Measurements from ENCODE around the gene CATSPER4. TPM values are rescaled to one million over a fixed set of nuclear protein-coding genes. Genes with fewer than 3 reads are reported as not detected.

CATSPER4 gene
- total RNA-seq, 6 experiments from 2014 or later: not detected

- DNase-seq (no peak), ATAC-seq (no peak)
- Histone ChIP-seq H3K4me3 (no peak overlapping the region), H3K27ac (no peak overlapping the region), H3K9me3 (no peaks in the 10 kb centered on the region), H3K4me1 (no peaks in the 10 kb centered on the region), H3K27me3 (no peaks in the 10 kb centered on the region), H3K36me3 (no peaks in the 10 kb centered on the region)
- intact Hi-C loops (cut with DNase I): no loop called here
- WGBS (ENCODE audit: insufficient coverage, low coverage, low lambda C conversion rate, missing lambda C conversion rate): 84% methylated on average over 6 of the region's 7 CpGs
- no peak for TF ChIP-seq CTCF (IDR thresholded peaks at IDR 0.05)
- no peak for TF ChIP-seq POLR2A (IDR thresholded peaks at IDR 0.05)
Measured at GRCh38 chr1:26184086-26184485, 6.3 kb upstream of the CATSPER4 start.

GRCh38 chr1:26184883-26185282, 5.5 kb upstream of the CATSPER4 start:
- H3K27ac ChIP-seq: no peak overlapping the region
- H3K4me3 ChIP-seq: no peak overlapping the region
- DNase-seq (no peak), ATAC-seq (no peak)
- H3K4me1 ChIP-seq: no peaks in the 10 kb centered on the region
- 64% methylated on average over 1 of the region's 21 CpGs for WGBS (ENCODE audit: insufficient coverage, low coverage, low lambda C conversion rate, missing lambda C conversion rate)
- H3K36me3 ChIP-seq: no peaks in the 10 kb centered on the region
- intact Hi-C loops (cut with DNase I): no loop called here
- H3K27me3 ChIP-seq: no peaks in the 10 kb centered on the region
- H3K9me3 ChIP-seq: no peaks in the 10 kb centered on the region
- TF ChIP-seq CTCF (IDR thresholded peaks at IDR 0.05): no peak
- no peak for TF ChIP-seq POLR2A (IDR thresholded peaks at IDR 0.05)

GRCh38 chr1:26187882-26188281, 2.5 kb upstream of the CATSPER4 start:
- ATAC-seq: no peak
- Histone ChIP-seq H3K9me3 (no peaks in the 10 kb centered on the region), H3K4me3 (no peak overlapping the region), H3K36me3 (no peaks in the 10 kb centered on the region), H3K27ac (no peak overlapping the region), H3K27me3 (no peaks in the 10 kb centered on the region), H3K4me1 (no peaks in the 10 kb centered on the region)
- no peak for DNase-seq
- no peak for TF ChIP-seq CTCF (IDR thresholded peaks at IDR 0.05)
- no peak for TF ChIP-seq POLR2A (IDR thresholded peaks at IDR 0.05)
- intact Hi-C loops (cut with DNase I): no loop called here
- WGBS (ENCODE audit: insufficient coverage, low coverage, low lambda C conversion rate, missing lambda C conversion rate): no CpG with 5 or more reads among the region's 6 CpGs

- TF ChIP-seq CTCF (IDR thresholded peaks at IDR 0.05) (no peak), POLR2A (IDR thresholded peaks at IDR 0.05) (no peak)
- Histone ChIP-seq H3K27ac (no peak overlapping the region), H3K4me3 (no peak overlapping the region), H3K27me3 (no peaks in the 10 kb centered on the region), H3K9me3 (no peaks in the 10 kb centered on the region), H3K36me3 (no peaks in the 10 kb centered on the region), H3K4me1 (no peaks in the 10 kb centered on the region)
- intact Hi-C loops (cut with DNase I): no loop called here
- WGBS (ENCODE audit: insufficient coverage, low coverage, low lambda C conversion rate, missing lambda C conversion rate): no CpG with 5 or more reads among the region's 8 CpGs
- DNase-seq (no peak), ATAC-seq (no peak)
Measured at GRCh38 chr1:26188477-26188876, 1.9 kb upstream of the CATSPER4 start.

- TF ChIP-seq CTCF (IDR thresholded peaks at IDR 0.05): no peak
- TF ChIP-seq POLR2A (IDR thresholded peaks at IDR 0.05): no peak
- no peaks in the 10 kb centered on the region for H3K9me3 ChIP-seq
- peak in 1 of 4 donors; percentile 7 for ATAC-seq
- no peaks in the 10 kb centered on the region for H3K4me1 ChIP-seq
- no peak overlapping the region for H3K27ac ChIP-seq
- H3K36me3 ChIP-seq: no peaks in the 10 kb centered on the region
- intact Hi-C loops (cut with DNase I): no loop called here
- DNase-seq: no peak
- WGBS (ENCODE audit: insufficient coverage, low coverage, low lambda C conversion rate, missing lambda C conversion rate): 18% methylated on average over 2 of the region's 6 CpGs
- H3K27me3 ChIP-seq: no peaks in the 10 kb centered on the region
- H3K4me3 ChIP-seq: no peak overlapping the region
Measured at GRCh38 chr1:26189331-26189730, 1.1 kb upstream of the CATSPER4 start.

Measured in right lobe of liver (tissue), 6 donors.